ENCODE results near the gene TIAM1.

TIAM1 gene

GRCh38 chr21:31339721-31340120 is 4.3 kb downstream of the TIAM1 start:
- no peak for TF ChIP-seq CTCF (IDR thresholded peaks at IDR 0.05; ENCODE audit: borderline replicate concordance, insufficient read depth, low read depth, low read length)
- H3K4me3 ChIP-seq (ENCODE audit: low read depth, low read length) = no peak overlapping the region

DNA sequence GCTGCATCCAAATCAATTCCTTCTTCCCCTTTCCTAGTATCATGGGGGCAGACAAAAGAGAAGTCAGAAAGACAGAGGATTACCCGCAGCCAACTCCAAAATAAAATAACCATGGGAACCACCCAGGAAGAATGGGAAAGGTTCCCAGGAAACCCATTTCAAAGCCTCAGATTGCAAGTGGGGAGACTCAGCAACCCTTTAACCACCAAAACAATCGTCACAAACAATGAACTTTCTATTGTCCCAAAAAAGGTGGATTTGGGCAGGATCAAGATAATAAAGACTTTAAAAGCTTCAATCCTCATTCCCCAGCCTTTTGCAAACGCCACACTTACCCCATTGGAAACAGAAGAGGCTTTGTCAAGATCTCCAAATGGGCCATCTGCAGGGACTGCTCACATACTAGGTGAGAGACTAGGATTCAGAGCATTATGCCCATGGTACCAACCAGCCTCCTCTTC is 5.1 kb downstream of the TIAM1 start:
- H3K4me3 ChIP-seq (ENCODE audit: low read depth, low read length) = no peak overlapping the region
- TF ChIP-seq CTCF (IDR thresholded peaks at IDR 0.05; ENCODE audit: borderline replicate concordance, insufficient read depth, low read depth, low read length) = no peak

- no peak overlapping the region for H3K4me3 ChIP-seq (ENCODE audit: low read depth, low read length)
- TF ChIP-seq CTCF (IDR thresholded peaks at IDR 0.05; ENCODE audit: borderline replicate concordance, insufficient read depth, low read depth, low read length) = no peak
These were observed 5.8 kb downstream of the TIAM1 start for GRCh38 chr21:31337996-31338907.

DNA sequence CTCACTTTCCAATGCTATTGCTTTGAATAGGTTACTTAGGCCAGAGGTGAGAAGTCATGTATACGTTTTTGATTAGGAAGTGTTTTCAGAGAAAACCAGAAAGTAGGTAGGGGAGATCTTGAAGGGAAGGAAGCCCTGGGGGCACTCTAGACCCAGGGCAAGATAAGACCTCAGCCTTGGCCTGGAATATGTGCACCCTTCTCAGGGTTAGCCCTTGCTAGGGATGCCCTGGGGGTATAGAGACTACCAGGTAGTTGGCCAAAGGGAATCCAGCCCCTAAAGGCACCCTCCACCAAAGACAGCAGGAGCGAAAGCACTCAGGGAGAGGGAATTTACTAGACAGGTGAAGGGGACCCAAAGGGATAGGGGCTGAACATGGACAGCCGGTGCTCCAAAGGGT is 7.0 kb downstream of the TIAM1 start:
- TF ChIP-seq CTCF (IDR thresholded peaks at IDR 0.05; ENCODE audit: borderline replicate concordance, insufficient read depth, low read depth, low read length) = no peak
- H3K4me3 ChIP-seq (ENCODE audit: low read depth, low read length) = no peak overlapping the region

- H3K4me3 ChIP-seq (ENCODE audit: low read depth, low read length) = no peak overlapping the region
- TF ChIP-seq CTCF (IDR thresholded peaks at IDR 0.05; ENCODE audit: borderline replicate concordance, insufficient read depth, low read depth, low read length) = no peak
These were observed 7.4 kb downstream of the TIAM1 start for GRCh38 chr21:31336739-31337040.

- no peak for TF ChIP-seq CTCF (IDR thresholded peaks at IDR 0.05; ENCODE audit: borderline replicate concordance, insufficient read depth, low read depth, low read length)
- H3K4me3 ChIP-seq (ENCODE audit: low read depth, low read length) = no peak overlapping the region
These were observed 7.9 kb downstream of the TIAM1 start for GRCh38 chr21:31335957-31336738.
